COLO829 (cell line): ENCODE measurements around the gene GSN.

ENCODE experiments used
- DNase-seq: peaks from one replicate; pipeline ENCODE4 v3.0.0; 2012; ENCODE audit warnings: low spot score

Gene GSN

DNA sequence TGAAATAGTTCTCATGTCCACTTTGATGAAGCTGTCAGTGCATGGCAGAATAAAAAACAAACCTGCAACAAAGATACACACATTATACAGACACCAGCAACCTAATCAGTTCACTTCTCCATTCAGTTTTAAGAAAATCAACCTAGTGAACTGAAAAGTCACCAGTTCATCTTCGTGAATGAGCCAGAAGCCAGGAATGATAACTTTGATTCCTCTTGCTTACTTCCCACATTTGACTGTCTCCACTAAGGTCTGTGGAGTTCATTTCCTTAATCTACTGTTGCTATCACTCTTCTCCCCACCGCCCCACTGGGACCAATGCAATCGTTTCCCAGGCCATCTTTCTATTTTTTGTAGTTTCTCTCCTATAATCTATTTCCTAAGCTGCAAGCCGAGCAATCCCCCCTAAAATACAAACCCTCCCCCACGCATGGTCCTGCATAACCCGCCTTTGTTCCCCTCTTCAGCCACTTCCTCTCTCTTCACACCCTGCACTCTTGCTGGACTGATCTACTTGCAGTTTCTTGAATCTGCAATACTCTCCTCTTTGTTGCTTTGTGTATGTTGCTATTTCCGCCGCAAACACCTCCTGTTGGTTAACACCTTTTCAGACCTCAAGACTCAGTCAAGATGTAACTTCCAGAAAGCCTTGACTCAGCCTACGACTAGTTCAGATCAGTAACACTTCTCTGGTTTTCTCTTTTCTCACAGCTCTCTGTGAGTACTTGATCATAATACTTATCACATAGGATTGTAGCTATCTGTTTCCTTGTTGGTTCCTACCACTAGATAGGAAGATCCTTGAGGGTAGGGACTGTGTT lies 85.5 kb downstream of the GSN start:
- no peak for DNase-seq

DNA sequence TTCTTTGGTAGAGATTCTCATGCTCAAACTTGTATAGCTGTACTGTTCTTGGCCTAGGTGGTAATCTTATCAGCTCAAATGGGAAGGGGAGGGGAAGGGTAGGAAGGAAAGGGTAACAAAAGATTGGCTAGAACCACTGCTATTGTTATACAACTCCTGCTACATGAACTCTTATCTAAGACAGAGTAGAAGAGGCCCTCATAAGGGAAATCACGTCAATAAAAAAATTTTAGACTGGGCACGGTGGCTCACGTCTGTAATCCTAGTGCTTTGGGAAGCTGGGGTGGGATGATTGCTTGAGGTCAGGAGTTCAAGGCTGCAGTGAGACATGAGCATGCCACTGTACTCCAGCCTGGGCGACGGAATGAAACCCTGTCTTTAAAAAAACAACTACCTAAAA lies 86.2 kb downstream of the GSN start:
- DNase-seq, result no peak

DNA sequence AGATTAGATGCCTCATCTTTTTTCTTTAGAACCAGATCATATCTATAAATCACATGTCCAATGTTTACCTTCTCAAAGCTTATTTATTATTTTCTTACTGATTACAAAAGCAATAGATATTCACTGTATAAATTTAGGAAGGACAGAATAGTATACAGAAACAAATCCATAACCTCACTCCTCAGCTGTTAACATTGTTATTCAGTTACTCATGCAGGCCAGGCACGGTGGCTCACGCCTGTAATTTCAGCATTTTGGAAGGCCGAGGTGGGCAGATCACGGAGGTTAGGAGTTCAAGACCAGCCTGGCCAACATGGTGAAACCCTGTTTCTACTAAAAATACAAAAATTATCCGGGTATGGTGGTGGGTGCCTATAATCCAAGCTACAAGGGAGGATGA lies 86.8 kb downstream of the GSN start:
- no peak for DNase-seq

DNA sequence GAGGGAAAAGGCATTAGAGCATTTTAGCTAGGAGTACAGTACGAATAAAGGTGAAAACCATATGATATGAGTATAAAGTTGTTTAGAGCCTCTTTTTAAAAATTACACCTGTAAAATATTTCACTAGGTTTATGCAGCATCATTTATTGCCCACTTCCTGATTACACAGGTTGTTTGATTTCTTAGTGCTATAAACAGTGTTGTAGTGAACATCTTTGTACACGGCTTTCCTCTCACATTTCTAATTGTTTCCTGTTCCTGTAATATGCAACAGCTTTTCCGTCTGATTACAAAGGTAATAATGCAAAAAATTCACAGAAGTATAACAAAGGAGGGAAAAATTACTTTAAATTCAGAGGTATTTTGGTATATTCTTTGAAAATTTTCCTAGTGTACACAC lies 89.0 kb downstream of the GSN start:
- DNase-seq, result no peak

DNA sequence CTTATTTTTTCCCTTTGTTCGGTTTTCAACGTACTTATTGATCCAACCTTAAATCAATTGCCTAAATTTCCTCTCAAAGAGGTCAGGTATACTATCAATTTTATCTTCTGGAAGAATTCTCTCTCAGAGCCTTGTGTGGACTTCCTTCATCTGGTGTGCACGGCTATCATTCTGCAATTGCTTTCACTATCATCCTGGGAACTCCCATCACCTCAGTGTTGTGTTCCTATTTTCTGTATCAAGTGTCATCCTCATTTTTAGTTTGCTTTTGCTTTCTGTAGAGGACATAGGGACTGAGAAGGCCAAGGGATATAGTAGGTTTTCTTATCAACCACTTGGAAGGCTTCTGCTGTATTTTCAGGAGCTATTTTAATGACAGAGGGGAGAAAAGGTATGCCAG lies 90.8 kb downstream of the GSN start:
- no peak for DNase-seq

DNA sequence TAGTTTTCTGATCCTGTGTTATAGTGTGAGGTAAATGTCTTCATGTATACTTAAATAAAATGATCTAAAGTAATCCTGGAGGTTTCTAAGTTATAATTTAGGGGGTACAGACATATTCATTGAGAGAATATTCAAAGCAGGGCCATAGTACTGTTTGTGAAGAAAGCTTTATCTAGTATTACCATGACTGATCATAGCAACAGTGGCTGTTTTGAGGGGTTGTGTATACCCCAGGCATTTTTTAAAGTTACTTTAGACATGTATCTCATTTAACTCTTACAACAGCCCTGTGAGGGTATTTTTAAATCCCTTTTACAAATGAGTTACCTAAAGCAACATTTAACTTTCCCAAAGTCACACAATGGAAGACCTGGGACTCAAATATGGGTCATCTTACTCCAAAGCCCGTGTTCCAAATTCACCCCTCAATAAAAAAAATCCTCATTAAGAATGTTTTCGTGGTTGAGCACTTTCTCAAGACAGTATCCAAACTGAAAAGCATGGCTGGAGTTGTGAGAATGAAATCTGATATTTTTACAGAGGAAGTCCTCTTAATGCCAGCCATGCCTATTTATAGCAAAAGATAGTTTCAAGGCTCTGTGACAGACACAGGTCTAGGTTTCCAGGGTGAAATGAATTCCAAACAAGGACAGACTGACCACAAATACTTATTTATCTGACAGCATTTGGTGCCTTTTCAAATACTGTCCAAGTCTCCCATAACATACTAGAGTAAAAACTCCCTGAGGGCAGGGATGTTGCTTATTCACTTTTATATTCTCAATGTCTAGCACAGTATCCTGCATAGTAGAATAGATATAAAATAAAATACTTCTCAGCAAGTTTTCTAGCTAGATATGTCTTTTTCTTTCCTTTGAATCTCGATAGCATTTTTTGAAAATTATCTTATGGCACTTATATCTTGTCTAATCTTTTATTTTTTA lies 91.7 kb downstream of the GSN start:
- DNase-seq, result no peak

DNA sequence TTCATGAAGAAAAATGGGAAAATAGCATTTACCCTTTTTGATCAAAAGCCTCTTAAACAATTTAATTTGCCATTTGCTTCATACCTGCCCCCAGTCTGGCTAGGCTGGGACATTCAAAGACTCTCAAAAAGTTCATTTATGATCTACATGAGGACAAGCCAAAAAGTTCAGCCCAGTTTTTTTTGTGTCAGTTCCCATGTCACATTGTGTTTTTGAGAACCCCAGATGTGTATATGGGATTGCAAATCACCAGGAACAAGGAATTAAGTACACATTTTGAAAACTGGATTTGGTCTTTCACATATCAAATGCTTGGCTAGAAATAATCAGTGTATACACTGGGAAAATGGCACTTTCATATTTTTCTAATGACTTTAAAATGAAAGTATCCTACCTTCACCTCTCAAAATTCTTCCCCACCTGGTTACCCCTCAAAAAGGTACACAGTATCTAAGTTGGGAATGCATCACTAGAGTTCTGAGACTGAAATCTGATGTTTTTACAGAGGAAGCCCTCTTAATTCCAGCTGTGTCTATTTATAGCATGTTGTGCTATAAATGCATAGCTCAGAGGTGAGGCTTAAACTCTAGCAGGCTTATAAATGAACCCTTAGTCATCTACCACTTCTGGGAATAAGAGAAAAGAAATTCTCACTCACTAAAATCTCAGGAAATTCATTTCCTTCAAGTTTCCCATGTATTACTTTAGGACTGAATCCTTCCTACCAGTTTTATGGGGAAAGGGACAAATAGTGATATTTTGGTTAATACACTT lies 92.8 kb downstream of the GSN start:
- DNase-seq, result peak; percentile 56

DNA sequence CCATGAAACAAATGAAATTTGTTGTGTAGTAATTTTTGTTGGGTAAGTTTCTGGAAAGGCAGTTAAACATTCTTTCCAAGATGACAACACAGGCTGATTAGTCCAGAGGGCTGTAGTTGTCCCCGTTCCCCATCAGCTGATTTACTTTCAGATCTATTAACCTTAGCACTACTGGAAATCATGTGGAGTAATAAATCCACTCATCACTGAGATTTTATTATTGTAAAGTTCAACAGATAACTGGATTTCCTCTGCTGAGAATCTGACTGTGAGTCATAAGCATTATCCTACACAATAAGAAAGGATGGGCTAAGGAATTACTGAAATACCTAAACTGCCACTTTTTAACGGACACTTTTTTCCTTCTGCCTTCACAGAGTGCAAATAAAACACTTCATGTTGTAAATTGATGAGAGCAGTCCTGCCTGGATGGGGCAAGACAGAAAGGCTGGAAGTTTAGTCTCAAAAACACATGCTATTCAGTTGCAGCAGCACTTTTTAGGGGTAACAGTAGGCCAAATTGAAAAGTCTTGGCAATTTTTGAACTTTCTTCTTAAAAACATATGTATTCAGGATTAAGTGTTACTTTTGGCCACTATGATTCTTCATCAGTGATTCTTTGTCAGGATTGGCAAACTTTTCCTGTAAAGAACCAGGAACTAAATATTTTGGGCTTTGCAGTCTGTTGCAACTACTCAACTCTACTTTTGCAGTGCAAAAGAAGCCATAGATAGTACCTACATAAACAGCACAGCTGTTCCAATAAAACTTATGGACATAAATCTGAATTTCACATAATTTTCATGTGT lies 95.1 kb downstream of the GSN start:
- DNase-seq, result peak; percentile 46

DNA sequence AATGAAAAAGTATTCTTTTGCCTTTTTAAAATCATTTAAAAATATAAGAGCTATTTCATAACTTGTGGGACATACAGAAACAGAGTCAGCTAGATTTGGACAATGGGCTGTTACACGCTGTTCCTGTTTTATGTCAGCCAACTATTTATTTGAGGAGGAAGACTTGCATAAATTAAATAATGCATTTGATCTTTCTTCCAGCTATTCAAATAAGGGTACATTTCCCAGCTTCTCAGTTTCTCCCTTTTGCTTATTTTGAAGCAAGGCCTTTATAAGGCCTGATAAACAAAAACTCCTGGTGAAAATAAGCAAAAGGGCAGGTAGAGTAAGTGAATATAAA lies 95.6 kb downstream of the GSN start:
- no peak for DNase-seq

DNA sequence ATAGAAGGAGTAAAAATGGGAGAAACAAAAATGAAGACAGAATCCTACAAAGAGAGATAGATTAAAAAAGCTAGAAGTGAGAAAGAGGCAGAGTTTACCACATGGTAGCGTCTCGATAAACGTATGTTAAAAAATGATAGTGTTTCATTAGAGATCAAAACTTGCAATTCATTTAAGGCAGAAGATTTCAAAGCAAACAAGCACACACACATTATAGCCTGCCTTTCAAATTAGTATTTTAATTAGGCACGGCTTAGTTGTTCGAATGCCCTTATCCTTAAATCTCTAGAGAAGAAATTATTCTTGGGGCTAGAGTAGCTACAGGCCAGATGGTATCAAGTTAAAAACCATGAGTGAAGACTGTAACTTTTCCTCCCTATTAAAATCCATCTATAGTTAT lies 96.1 kb downstream of the GSN start:
- no peak for DNase-seq

DNA sequence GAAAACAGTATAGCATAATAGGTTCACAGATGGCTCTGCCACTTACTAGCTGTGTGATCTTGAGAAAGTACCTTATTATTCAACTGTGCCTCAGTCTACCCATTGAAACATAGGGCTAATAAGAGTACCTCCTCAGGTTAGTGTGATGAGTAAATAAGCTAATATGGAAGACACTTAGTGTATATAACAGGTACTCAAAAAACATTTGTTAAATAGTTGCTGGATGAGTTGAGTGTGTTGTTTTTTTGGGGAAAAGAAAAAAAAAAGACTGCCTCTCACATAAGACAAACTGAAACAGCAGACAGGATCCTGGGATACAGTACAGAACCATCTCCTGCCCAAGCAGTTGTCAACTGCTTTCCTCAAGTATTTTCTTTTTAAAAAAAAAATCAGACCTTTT lies 96.9 kb downstream of the GSN start:
- no peak for DNase-seq

DNA sequence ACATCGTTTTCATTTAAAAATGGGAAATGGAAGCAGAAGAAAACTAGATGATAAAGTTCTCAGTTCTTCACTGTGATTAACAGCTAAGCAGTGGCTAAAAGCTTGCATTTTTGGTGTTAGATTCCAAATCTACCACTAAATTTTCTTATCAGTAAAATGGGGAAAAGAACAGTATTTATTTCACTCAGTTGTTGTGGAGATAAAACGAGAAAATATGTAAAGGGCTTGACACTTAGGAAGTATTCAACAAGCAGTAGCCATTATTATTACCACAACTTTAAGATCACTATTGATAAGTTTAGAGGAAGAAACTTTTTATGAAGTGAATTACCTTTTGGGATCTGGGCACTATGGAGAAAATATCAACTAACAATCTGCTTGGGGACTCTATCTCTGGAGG lies 97.6 kb downstream of the GSN start:
- no peak for DNase-seq

DNA sequence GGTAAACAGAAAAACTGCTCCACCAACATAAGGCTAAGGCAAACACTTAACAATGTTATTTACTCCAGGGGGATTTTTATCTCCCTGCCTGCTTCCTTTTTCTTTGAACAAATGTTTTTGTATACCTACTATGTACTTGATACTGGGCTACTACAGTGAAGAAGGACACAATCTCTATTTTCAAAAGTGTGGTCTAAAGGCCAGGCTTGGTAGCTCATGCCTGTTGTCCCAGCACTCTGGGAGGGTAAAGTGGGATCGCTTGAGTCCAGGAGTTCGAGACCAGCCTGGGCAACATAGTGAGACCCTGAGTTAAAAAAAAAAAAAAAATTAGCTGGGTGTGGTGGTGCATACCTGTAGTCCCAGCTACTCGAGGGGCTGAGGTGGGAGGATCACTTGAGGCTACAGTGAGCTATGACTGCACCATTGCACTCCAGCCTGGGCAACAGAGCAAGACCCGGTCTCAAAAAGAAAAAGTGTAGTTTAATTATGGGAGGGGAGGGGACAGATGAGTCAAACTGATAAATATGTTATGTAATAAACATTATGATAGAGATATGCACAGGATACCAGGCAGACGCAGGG lies 98.7 kb downstream of the GSN start:
- DNase-seq, result no peak

DNA sequence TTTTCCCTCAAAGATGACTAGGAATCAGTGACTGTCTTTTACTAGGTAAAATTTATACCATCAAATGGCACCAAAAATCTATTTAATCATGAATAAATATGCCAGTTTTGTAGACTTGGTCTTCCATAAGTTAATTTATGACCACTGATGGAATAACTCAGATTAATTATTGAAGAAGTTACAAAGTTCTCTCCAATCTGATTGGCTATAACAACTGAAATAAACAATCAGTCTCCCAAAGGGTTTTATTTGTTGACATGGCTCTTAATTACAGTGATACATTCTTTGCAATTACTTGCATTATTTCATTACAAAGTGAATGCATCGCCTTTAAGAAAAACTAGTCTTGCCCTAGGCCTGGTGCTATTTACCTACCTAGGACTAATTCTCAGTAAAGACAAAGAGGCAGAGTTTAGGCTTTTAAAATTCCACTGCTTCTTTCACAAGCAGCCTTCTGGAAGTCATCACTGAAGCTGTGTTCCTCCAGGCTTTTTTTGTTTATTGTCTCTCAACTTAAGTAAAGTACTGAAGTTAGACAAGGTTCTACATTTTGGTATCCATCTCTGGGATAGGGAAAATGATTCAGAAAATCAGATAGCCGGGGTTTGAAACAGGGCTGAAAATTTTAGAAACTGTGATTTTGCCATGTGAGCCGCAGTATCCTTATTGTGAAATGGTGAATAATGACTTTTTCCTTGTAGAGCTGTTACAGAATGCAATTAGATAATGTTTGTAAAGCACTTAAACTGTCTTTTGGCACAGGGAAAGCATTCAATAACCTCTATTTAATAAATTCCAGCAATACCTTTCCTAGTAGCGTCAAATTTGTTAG lies 99.6 kb downstream of the GSN start:
- DNase-seq, result no peak

DNA sequence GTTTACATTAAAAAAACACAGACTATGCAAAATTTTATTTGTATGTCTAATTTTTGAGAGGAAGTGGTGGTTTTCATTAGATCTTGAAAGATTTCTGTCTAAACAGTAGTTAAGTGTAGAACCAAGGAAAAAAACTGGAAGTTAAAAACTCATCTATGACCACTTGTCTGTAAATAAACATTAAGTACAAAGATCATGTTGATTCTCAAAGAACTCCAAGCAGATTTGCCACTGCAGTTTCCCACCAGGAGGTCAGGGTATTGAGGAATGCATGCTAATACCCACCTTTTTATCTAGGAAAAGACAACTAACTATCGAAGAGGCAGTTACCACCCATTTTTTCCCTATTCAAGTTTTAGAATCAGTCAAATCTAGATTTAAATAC lies 100.2 kb downstream of the GSN start:
- DNase-seq, result no peak

DNA sequence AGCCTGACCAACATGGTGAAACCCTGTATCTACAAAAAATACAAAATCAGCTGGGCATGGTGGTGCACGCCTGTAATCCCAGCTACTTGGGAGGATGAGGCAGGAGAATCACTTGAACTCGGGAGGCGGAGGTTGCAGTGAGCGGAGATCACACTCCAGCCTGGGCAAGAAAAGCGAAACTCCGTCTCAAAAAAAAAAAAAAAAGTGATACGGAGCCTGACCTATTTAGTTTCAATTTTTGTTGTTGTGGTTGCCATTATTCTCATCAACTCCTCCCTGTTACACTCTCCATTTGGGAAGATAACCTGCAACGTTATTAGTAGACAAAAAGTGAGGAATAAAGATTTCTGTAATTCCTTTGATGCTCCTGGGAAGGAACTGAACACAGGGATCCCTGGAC lies 100.8 kb downstream of the GSN start:
- no peak for DNase-seq

DNA sequence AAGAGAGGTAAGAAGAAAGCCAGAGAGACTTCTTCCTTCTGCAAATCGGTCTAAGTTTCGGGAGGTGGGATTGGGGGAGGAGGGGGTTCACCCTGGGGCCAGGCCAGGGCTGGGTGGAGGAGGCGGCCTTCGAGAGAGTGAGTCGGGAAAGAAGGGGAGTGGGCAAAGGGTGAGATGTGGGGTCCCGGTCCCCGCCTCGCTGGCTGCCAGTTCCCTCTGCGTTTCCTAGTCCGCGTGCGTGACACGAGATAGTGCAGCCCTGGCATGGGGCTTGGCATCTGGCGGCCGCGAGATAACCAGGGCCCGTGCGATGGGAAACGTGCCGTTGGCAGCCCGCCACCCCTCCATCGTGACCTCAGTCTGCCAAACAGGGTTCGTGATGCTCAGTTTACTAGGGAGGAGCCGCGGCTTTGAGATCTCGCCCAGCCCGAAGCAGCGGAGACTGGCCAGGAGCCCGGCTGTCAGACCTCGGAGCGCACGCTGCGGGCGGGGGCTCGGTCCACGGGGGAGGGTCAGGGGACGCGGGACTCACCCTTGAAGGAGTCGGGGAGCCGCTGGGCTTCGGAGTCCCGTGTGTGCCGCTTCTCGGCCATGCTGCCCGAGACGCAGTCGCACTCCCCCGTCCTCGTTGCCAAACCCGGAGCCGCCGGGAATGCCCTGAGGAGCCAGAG lies 101.8 kb downstream of the GSN start, which contains the start of gene STOM:
STOM (minus strand) TSS at position 656 of the 671 bp plus-strand sequence; CDS start at position 593, 63 bp downstream.
- peak; percentile 45 for DNase-seq

DNA sequence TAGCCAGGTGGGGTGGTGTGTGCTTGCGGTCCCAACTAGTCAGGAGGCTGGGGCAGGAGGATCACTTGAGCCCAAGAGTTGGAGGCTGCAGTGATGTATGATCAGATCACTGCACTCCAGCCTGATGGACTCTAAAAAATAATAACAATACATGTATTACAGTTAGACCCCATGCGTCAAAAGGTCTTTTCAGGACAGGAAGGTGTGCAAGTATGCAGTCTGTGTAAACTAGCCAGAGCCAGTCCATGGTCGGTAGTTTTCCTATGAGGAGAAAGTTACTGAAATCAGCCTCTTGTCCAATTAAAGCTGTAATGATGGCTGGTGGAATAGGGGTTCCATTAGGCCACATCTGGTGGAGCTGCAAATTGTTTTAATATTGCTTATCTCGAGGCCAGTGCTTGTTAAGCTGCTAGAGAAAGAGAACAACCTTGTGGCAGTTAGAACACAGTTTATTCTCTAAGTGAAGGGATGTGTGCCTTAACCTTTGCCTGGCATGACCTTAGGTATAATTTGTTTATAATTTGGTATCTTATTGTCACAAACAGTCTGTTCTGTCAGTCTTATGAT lies 103.6 kb downstream of the GSN start:
- no peak for DNase-seq

DNA sequence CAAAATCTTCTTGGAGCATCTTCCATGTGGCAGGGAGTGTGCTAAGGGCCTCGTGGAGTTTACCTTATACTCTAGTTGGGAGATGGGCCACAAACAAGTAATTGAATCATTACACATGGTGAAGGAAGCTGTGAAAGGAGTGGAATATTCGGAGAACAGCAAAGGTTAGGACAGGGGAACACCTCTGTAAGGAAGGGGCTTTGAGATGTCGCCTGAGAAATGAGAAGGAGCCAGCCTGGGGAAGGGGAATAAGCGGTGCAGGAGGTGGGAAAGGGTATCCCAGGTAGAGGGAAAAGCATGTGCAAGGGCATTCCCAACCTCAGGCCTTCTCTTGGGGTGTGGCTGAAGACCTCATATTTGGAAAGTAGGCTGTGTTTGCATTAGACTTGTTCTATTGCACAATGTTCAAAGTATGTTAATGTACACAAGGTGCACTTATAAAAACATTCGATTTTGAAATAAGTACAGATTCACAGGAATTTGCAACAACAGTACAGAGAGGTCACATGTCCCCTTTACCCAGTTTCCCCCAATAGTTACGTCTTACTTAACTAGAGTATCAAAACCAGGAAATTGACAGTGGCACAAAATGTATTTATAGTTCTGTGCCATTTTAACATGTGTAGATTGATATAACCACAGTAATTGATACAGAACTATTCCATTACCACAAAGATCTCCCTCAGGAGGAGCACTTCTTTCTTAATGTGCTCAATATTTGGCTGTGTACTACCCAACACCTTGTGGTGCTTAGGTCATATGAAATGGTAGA lies 104.5 kb downstream of the GSN start:
- DNase-seq, result no peak
